HG03175 (cell line): Measurements from ENCODE around the gene ARID1B.

ENCODE experiments used
- ATAC-seq: cut with Tn5 transposase; IDR thresholded peaks from one replicate; pipeline ENCODE4 v1.9.1; 2021; ENCODE audit warnings: mild to moderate bottlenecking, moderate library complexity; ENCODE audit not compliant: unreplicated experiment

ARID1B gene

DNA sequence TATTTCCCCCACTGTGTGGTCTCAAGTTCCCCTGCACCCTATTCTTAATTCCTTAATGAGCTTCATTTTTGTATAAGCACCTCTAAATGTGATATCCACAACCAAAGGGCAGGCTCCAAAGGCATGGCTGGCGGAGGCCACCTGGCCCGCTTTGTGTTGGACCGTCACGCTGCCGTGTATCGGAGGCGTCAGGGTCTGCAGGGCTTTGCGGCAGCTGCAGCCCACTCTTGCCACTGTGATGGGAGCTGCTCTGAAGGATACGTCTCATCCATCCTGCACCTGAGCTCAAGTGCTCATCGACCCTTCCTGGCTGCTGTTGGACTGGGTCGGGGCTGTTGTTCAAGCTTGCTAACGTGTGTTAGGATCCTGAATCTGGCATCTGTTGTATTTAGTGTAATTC, 177.6 kb downstream of the ARID1B start:
- no peak for ATAC-seq

DNA sequence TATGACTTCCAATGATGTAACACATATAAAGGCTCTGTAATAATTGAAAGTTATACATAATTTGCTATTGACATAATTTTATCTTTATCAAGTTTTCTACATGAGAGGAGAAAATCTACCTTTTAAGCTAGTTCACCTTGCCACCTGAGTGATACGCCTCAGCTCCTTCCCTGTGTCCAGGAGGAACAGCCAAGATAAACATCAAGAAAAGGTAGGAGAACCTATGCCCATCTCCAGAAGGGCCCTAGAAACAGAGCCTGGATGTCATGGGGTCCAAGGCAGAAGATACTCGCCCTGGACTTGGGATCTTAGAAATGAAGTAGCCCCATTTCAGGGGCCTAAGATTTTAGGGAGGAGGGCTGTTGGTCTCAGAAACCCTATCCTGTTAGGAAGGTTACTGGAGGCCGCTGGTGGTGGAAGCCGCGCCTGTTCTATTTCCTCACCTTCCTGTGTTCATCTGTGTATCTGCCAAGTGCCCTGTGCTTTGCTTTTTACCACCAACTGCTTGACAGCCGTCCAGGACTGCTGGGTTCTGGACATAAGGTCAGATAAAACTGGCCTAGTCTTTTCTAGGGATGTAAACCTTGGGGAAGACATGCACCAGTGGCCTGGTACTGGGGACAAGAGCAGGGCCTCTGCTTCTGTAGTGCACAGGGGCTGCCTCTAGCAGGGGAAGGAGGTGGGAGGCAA, 178.5 kb downstream of the ARID1B start:
- no peak for ATAC-seq

DNA sequence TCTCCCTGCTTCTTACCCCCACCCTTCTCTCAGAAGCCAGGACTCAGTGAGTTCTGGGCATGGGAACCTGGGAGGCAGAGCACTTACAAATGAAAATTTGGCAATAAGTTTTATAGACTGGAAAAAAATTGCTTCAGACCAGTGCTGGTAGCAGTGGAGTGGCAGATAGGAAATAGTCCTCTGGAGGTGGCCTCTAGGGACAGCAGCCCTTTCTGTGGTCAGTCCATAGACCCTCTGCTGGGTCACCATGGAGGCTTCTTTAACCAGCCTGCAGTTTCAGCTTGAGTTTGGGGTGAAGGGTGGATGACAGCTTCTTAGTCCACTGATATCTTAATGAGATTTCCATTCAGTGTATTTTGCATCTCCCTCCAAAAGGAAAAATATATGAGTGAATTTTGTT, 179.1 kb downstream of the ARID1B start:
- no peak for ATAC-seq

- ATAC-seq: peak; percentile 61
These were observed 180.9 kb downstream of the ARID1B start for GRCh38 chr6:156957931-156958547.

GRCh38 chr6:156960525-156960924, 183.3 kb downstream of the ARID1B start:
- no peak for ATAC-seq

GRCh38 chr6:156961282-156961892, 184.2 kb downstream of the ARID1B start:
- ATAC-seq: no peak

- ATAC-seq: no peak
These were observed 186.8 kb downstream of the ARID1B start for GRCh38 chr6:156963712-156964700.

DNA sequence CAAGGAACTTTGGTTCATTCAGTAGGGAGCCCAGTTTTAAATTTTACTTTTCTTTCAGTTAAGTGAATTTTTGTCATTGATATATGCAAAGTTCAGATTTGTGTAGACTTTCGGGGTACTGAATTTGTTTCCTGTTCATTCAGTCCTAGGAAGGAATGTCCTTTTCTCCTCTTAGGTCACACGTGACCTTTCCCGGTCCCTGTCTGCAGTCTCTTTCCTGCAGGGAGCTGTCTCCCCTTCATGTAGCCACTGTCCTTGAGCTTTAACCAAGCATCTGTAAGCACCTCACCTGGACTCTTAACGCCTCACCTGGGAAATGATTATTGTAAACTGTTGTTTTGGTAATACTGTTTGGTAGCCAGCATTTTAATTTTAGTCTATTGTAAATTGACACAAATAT, 190.7 kb downstream of the ARID1B start:
- ATAC-seq: no peak

GRCh38 chr6:156969233-156969632, 192.1 kb downstream of the ARID1B start:
- no peak for ATAC-seq

GRCh38 chr6:156970595-156971112, 193.5 kb downstream of the ARID1B start:
- ATAC-seq: no peak

DNA sequence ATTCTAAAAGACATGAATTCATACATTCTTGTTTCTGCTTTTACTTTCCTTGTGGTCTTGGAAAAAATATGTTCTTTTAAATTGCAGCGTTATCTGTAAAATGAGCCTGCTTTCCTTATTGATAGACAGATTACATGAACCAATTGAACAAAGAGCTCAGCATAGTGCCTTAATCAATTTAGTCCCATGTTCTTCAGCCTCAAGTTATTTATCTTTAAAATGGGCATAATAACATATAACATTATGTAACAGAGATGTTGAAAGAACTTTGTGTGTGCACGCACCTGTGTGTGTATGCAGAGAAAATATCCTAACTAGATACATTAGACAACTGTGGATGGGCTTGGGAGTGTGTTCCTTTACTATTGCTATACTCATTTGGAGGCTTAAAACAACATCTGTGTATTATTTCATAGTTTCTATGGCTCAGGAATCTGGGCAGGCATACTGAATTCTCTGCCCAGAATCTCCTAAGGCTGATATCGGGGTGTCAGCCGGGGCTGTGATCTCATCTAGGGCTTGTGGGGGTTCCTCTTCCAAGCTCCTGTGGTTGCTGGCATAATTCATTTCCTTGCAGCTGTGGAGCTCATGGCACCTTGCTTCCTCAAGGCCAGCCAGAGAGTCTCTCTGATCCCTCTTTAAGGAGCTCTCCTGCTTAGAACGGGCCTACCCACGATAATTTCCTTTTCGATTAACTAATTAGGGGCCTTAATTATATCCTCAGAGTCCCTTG, 194.1 kb downstream of the ARID1B start:
- ATAC-seq: no peak

DNA sequence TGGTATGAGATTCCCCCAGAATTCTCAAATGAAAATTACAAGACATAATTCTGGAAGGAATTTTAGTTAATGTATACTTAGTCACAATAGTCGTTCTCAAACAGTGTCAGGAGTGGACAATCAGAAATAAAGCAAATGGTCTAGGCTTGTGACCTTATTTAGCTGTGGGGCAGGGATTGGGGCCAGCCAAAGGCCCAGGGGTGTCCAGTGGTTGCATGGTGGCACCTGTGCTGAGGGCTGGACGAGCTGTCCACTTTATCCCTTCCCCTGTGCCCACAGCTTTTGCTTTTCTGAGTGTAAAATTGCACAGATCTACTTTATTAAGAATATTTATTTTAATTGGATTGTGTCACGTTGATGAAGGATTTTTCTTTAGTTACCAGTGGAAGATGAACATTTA, 195.0 kb downstream of the ARID1B start:
- ATAC-seq: no peak

DNA sequence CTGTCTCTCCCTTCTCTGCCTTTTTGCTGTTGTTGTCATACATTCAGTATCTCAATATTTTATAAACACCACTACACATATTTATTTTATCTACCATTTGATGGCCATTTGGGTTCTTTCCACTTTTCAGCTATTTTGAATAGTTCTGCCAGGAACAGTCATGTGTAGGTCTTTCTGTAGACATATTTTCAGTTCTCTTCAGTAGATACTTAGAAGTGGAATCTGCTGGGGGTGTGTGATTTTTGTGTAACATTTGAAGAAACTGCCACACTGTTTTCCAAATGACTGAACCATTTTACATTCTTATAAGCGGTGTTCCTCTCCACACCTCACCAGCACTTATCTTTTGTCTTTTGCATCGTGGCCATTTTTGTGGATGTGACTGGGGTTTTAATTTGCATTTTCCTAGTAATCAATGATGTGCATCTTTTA, 197.7 kb downstream of the ARID1B start:
- ATAC-seq: no peak

- no peak for ATAC-seq
These were observed 198.2 kb downstream of the ARID1B start for GRCh38 chr6:156975414-156975813.

GRCh38 chr6:156976216-156977127, 199.3 kb downstream of the ARID1B start:
- no peak for ATAC-seq

GRCh38 chr6:156977527-156978291, 200.5 kb downstream of the ARID1B start:
- no peak for ATAC-seq

DNA sequence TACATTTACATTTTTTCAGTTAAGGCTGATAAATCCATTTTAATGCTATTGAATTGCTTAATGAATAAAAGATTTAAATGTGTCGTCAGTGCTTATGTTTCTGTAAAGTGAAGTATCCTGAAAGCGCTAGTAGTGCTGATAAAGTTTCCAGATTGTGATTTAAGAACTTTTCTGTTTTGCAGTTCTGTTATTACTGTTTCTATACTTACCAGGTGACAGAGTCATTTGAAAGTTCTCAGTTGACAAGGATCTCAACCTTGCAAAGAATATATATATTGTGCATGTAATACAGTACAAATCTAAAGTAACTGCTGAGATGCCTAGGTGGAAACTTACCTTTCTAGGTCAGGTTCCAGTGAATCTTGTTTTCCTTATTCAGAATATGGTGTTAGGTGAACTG, 201.8 kb downstream of the ARID1B start:
- no peak for ATAC-seq

DNA sequence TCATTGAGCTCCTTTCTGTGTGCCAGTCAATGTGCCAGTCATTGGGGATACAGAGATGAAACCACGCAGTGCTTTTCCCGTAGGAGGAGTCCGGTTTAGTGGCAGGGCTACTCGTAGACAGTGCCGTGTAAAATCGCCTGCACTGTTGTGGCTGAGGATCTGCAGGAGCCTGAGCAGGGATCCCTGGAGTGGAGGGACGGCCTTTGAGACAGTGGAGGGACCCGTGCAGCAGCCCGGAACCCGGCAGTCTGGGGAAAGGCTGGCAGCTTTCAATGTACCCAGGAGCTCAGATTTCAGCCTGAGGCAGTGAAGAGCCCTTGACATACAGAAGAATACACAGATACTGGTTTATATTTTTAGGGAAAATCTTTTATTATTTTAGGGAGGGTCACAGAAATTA, 203.3 kb downstream of the ARID1B start:
- no peak for ATAC-seq
